GM12874 (cell line): ENCODE measurements around the gene SELENOT.

Source experiments
- CTCF ChIP-seq: IDR thresholded peaks from 2 replicates; pipeline ENCODE4 v1.5.1; 2011; ENCODE audit warnings: low read depth, mild to moderate bottlenecking, control low read depth, low read length, moderate library complexity; ENCODE audit not compliant: insufficient read depth

The SELENOT gene

GRCh38 chr3:150627557-150627956 is 24.4 kb downstream of the SELENOT start:
- TF ChIP-seq CTCF: no peak

GRCh38 chr3:150631515-150632221 is 28.5 kb downstream of the SELENOT start:
- no peak for TF ChIP-seq CTCF

- no peak for TF ChIP-seq CTCF
Measured at GRCh38 chr3:150635076-150635475, 32.0 kb downstream of the SELENOT start.

GRCh38 chr3:150635526-150635925 is 32.4 kb downstream of the SELENOT start:
- no peak for TF ChIP-seq CTCF

GRCh38 chr3:150636258-150636657 is 33.1 kb downstream of the SELENOT start:
- no peak for TF ChIP-seq CTCF

GRCh38 chr3:150639262-150639661 is 36.1 kb downstream of the SELENOT start:
- no peak for TF ChIP-seq CTCF

GRCh38 chr3:150640256-150640655 is 37.1 kb downstream of the SELENOT start:
- no peak for TF ChIP-seq CTCF

GRCh38 chr3:150653110-150653561 is 50.0 kb downstream of the SELENOT start:
- TF ChIP-seq CTCF: no peak
